H9 (cell line): ENCODE measurements around the gene ZNF467. TPM values are rescaled to one million over a fixed set of nuclear protein-coding genes. Genes with fewer than 3 reads are reported as not detected.

Experiments used
- DNase-seq: peaks from one replicate; pipeline ENCODE4 v3.0.0-alpha.2; 2017
- H2AFZ ChIP-seq: one replicate; pipeline ENCODE4 v1.6.1; 2013; ENCODE audit warnings: mild to moderate bottlenecking, low read length, control low read depth, moderate library complexity
- H2AK5ac ChIP-seq: 2 replicates; pipeline ENCODE4 v1.6.1; 2013; ENCODE audit warnings: low read length, control low read depth, mixed read lengths; ENCODE audit not compliant: insufficient read length
- H2BK120ac ChIP-seq: one replicate; pipeline ENCODE4 v1.6.1; 2013; ENCODE audit warnings: low read depth, mild to moderate bottlenecking, low read length, control low read depth, inconsistent platforms; ENCODE audit not compliant: poor library complexity, severe bottlenecking
- H2BK12ac ChIP-seq: 2 replicates; pipeline ENCODE4 v1.6.1; 2013; ENCODE audit warnings: low read length, control low read depth, mixed read lengths, low read depth; ENCODE audit not compliant: insufficient read length
- H2BK15ac ChIP-seq: 2 replicates; pipeline ENCODE4 v1.6.1; 2013; ENCODE audit warnings: low read depth, low read length, control low read depth
- H2BK20ac ChIP-seq: one replicate; pipeline ENCODE4 v1.6.1; 2013; ENCODE audit warnings: low read depth, mild to moderate bottlenecking, low read length, control low read depth, inconsistent platforms; ENCODE audit not compliant: poor library complexity, severe bottlenecking
- H2BK5ac ChIP-seq: 2 replicates; pipeline ENCODE4 v1.6.1; 2013; ENCODE audit warnings: low read length, control low read depth, mixed read lengths; ENCODE audit not compliant: insufficient read length
- H3K14ac ChIP-seq: 2 replicates; pipeline ENCODE4 v1.6.1; 2013; ENCODE audit warnings: low read length, control low read depth; ENCODE audit not compliant: insufficient read depth
- H3K18ac ChIP-seq: 2 replicates; pipeline ENCODE4 v1.6.1; 2013; ENCODE audit warnings: low read depth, mild to moderate bottlenecking, mixed read lengths, low read length, control low read depth; ENCODE audit not compliant: insufficient read length
- H3K23ac ChIP-seq: 2 replicates; pipeline ENCODE4 v1.6.1; 2013; ENCODE audit warnings: low read length, control low read depth, mixed read lengths, low read depth; ENCODE audit not compliant: insufficient read length
- H3K23me2 ChIP-seq: 2 replicates; pipeline ENCODE4 v1.6.1; 2013; ENCODE audit warnings: low read depth, mild to moderate bottlenecking, mixed read lengths, low read length, control low read depth; ENCODE audit not compliant: insufficient read length, poor library complexity, severe bottlenecking
- H3K27ac ChIP-seq: 2 replicates; pipeline ENCODE4 v1.5.1; 2013; ENCODE audit warnings: low read length, control low read depth, mixed read lengths, low read depth; ENCODE audit not compliant: insufficient read length
- H3K27me3 ChIP-seq: 2 replicates; pipeline ENCODE4 v1.6.1; 2013; ENCODE audit warnings: low read length, control low read depth, inconsistent platforms; ENCODE audit not compliant: insufficient read depth
- H3K4ac ChIP-seq: 2 replicates; pipeline ENCODE4 v1.6.1; 2013; ENCODE audit warnings: low read depth, mild to moderate bottlenecking, control low read depth, inconsistent platforms, low read length, moderate library complexity
- H3K4me1 ChIP-seq: 2 replicates; pipeline ENCODE4 v1.6.1; 2013; ENCODE audit warnings: low read length, control low read depth, inconsistent platforms; ENCODE audit not compliant: insufficient read depth
- H3K4me2 ChIP-seq: 2 replicates; pipeline ENCODE4 v1.6.1; 2013; ENCODE audit warnings: low read length, control low read depth, mixed read lengths; ENCODE audit not compliant: insufficient read length, insufficient read depth
- H3K56ac ChIP-seq: 2 replicates; pipeline ENCODE4 v1.6.1; 2013; ENCODE audit warnings: low read depth, mild to moderate bottlenecking, mixed read lengths, low read length, control low read depth; ENCODE audit not compliant: insufficient read length
- H3K79me1 ChIP-seq: 2 replicates; pipeline ENCODE4 v1.6.1; 2013; ENCODE audit warnings: low read depth, mild to moderate bottlenecking, moderate library complexity, low read length, control low read depth, inconsistent platforms; ENCODE audit not compliant: insufficient read depth, poor library complexity, severe bottlenecking
- H3K79me2 ChIP-seq: 2 replicates; pipeline ENCODE4 v1.6.1; 2013; ENCODE audit warnings: low read length, control low read depth, inconsistent platforms; ENCODE audit not compliant: insufficient read depth
- H3K9ac ChIP-seq: 2 replicates; pipeline ENCODE4 v1.6.1; 2013; ENCODE audit warnings: low read length, control low read depth, mixed read lengths; ENCODE audit not compliant: insufficient read length; ENCODE audit errors: extremely low read depth
- H3K9me3 ChIP-seq: one replicate; pipeline ENCODE4 v1.6.1; 2013; ENCODE audit warnings: low read depth, low read length, inconsistent platforms; ENCODE audit not compliant: control insufficient read depth
- H3T11ph ChIP-seq: one replicate; pipeline ENCODE4 v1.6.1; 2013; ENCODE audit warnings: mild to moderate bottlenecking, low read length, control low read depth, inconsistent platforms
- H4K20me1 ChIP-seq: one replicate; pipeline ENCODE4 v1.6.1; 2013; ENCODE audit not compliant: control insufficient read depth, insufficient read length, insufficient read depth
- H4K5ac ChIP-seq: 2 replicates; pipeline ENCODE4 v1.6.1; 2013; ENCODE audit warnings: low read depth, mild to moderate bottlenecking, mixed read lengths, low read length, control low read depth; ENCODE audit not compliant: insufficient read length
- H4K8ac ChIP-seq: replicated peaks from 2 replicates; pipeline ENCODE4 v1.6.1; 2013; ENCODE audit warnings: low read length, control low read depth, mixed read lengths, low read depth; ENCODE audit not compliant: insufficient read length
- H4K91ac ChIP-seq: 2 replicates; pipeline ENCODE4 v1.6.1; 2013; ENCODE audit warnings: low read depth, mild to moderate bottlenecking, moderate library complexity, mixed read lengths, low read length, control low read depth; ENCODE audit not compliant: insufficient read length
- H3K27ac Mint-ChIP-seq, 3 experiments: 2 replicates in 2 of 3; 3 replicates in 1 of 3; pipeline ENCODE4 v1.8.0; 2020 to 2021; ENCODE audit warnings: mixed read lengths in 3 of 3, mild to moderate bottlenecking in 1 of 3, moderate library complexity in 1 of 3
- H3K27me3 Mint-ChIP-seq: 2 replicates; pipeline ENCODE4 v1.8.0; 2021; ENCODE audit warnings: low read depth, mild to moderate bottlenecking, moderate library complexity, mixed read lengths
- H3K36me3 Mint-ChIP-seq, 3 experiments: 2 replicates in 2 of 3; 3 replicates in 1 of 3; pipeline ENCODE4 v1.8.0; 2020 to 2021; ENCODE audit warnings: low read depth in 3 of 3, mixed read lengths in 3 of 3; ENCODE audit not compliant: insufficient read depth in 1 of 3
- H3K4me1 Mint-ChIP-seq, 2 experiments: 2 replicates each; pipeline ENCODE4 v1.8.0; 2020; ENCODE audit warnings: mixed read lengths in 2 of 2
- H3K4me3 Mint-ChIP-seq, 2 experiments: 2 replicates in 1 of 2; 3 replicates in 1 of 2; pipeline ENCODE4 v1.8.0; 2020 to 2021; ENCODE audit warnings: mild to moderate bottlenecking in 2 of 2, mixed read lengths in 2 of 2, moderate library complexity in 1 of 2
- H3K9me3 Mint-ChIP-seq, 2 experiments: 2 replicates in 1 of 2; 3 replicates in 1 of 2; pipeline ENCODE4 v1.8.0; 2020; ENCODE audit warnings: mild to moderate bottlenecking in 2 of 2, mixed read lengths in 2 of 2, moderate library complexity in 1 of 2
- WGBS: extraction: QIAGEN DNeasy Blood & Tissue Kit; methylation state at CpG from one replicate; pipeline ENCODE4 v1.1.7; 2013; ENCODE audit warnings: missing lambda C conversion rate, low lambda C conversion rate, mixed read lengths; ENCODE audit not compliant: insufficient read length; ENCODE audit errors: extremely low coverage; 5-methylcytosine and 5-hydroxymethylcytosine counted together
- total RNA-seq: library from RNA; stranded (reverse); gene quantifications from 2 replicates; pipeline ENCODE4 v1.2.1, GENCODE V29; 2021
- TF ChIP-seq, protein P1 (sequence below): fragments of 200-600 bp; sonication (generic); conservative IDR thresholded peaks from 3 replicates; pipeline ENCODE4 v1.8.0; 2021; ENCODE audit warnings: antibody characterized with exemption, mild to moderate bottlenecking

ZNF467 gene
- total RNA-seq, 1 experiment from 2014 or later, result 0.31 TPM

DNA sequence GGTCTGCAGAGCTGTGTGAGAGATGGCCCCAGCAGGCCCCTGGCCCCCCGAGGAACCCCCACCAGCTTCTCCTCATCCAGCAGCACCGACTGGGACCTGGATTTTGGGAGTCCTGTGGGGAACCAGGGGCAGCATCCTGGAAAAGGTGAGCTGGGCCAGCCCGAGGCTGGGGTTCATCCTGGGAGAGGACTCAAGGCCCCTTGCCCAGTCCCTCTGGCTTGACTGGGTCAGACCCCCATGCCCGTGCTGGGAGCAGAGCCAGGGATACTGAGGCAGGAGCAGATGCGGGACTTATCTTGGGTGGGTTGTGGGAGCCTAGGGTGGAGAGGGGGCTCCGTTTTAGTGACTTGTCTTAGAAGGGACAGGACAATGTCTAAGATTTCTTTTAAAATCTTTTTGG, 47.5 kb downstream of the ZNF467 start:
- no peak overlapping the region for H3K9ac ChIP-seq
- no peaks in the 10 kb centered on the region for H3K27me3 Mint-ChIP-seq

More for the DNA sequence above, 47.5 kb downstream of the ZNF467 start:
- Histone ChIP-seq H3K4me2 (no peak overlapping the region), H3K27me3 (no peaks in the 10 kb centered on the region), H3K18ac (no peak overlapping the region), H3K23ac (no peak overlapping the region), H2BK12ac (no peak overlapping the region), H4K5ac (no peak overlapping the region), H3K4ac (no peak overlapping the region), H2BK20ac (no peak overlapping the region), H2BK15ac (no peak overlapping the region), H3K79me2 (no peaks in the 10 kb centered on the region), H2BK120ac (no peak overlapping the region), H3K79me1 (no peaks in the 10 kb centered on the region), H3K14ac (no peak overlapping the region), H2AK5ac (no peak overlapping the region), H3K56ac (no peak overlapping the region), H4K91ac (no peak overlapping the region), H3K23me2 (no peaks in the 10 kb centered on the region), H2BK5ac (no peak overlapping the region), H4K20me1 (no peaks in the 10 kb centered on the region), H3K27ac (no peak overlapping the region), H3T11ph (no peak overlapping the region), H3K9me3 (no peaks in the 10 kb centered on the region), H2AFZ (no peak overlapping the region), H3K4me1 (no peaks in the 10 kb centered on the region), H4K8ac (no peak overlapping the region)
- no peak overlapping the region for H3K4me3 Mint-ChIP-seq
- H3K4me1 Mint-ChIP-seq, result no peaks in the 10 kb centered on the region
- no peak overlapping the region for H3K27ac Mint-ChIP-seq
- H3K36me3 Mint-ChIP-seq, result peaks cover 11 to 54% (median 50%) of the 10 kb centered on the region in 3 experiments
- H3K9me3 Mint-ChIP-seq, result no peaks in the 10 kb centered on the region
- no CpG with 5 or more reads among the region's 6 CpGs for WGBS
- TF ChIP-seq, protein P1, sequence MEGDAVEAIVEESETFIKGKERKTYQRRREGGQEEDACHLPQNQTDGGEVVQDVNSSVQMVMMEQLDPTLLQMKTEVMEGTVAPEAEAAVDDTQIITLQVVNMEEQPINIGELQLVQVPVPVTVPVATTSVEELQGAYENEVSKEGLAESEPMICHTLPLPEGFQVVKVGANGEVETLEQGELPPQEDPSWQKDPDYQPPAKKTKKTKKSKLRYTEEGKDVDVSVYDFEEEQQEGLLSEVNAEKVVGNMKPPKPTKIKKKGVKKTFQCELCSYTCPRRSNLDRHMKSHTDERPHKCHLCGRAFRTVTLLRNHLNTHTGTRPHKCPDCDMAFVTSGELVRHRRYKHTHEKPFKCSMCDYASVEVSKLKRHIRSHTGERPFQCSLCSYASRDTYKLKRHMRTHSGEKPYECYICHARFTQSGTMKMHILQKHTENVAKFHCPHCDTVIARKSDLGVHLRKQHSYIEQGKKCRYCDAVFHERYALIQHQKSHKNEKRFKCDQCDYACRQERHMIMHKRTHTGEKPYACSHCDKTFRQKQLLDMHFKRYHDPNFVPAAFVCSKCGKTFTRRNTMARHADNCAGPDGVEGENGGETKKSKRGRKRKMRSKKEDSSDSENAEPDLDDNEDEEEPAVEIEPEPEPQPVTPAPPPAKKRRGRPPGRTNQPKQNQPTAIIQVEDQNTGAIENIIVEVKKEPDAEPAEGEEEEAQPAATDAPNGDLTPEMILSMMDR, result no peak
- peak; percentile 17 for DNase-seq
